GM18526 (cell line): ENCODE measurements around the gene MAGEB4.

Source experiments
- POLR2A ChIP-seq: IDR thresholded peaks from 3 replicates; pipeline ENCODE4 v1.6.1; 2011; ENCODE audit not compliant: insufficient read length; ENCODE audit errors: extremely low read depth

Gene MAGEB4

DNA sequence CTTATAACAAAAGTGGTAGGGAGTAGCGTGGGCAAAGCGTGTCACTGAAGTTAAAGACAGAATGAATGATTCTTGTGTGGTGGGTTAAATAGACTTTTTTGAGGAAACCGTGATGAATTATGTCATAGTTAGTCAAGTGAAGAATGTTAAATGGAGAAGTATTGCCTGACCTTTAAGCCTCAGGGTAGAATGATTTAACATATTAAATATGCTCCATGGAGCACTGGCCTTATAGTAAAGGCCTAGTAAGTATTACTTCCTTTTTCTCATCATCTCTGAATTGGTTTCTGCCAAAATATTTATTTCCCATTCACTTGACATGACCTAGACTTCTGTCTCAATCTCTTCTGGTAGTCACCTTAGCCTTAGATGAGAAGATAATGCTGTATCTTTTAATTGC lies 28.8 kb downstream of the MAGEB4 start:
- no peak for TF ChIP-seq POLR2A

DNA sequence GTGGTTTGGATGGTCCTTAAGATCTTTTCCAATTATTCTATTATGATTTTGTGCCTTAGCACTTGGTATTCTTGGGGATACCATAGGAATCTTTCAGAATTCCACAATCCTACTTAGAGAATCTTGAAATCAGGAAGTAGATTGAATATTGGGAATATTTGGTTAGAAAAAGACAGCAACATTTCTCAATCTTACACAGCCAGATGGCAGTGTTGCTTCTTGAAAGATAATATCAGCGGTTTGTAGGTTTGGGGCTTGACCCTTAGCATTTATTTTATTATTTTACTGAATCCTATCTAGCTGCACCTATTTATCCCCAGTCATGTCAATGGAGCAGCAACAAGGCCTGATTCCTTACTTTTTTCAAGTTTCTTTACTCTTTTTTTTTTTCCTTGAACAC lies 33.7 kb downstream of the MAGEB4 start:
- TF ChIP-seq POLR2A = no peak

DNA sequence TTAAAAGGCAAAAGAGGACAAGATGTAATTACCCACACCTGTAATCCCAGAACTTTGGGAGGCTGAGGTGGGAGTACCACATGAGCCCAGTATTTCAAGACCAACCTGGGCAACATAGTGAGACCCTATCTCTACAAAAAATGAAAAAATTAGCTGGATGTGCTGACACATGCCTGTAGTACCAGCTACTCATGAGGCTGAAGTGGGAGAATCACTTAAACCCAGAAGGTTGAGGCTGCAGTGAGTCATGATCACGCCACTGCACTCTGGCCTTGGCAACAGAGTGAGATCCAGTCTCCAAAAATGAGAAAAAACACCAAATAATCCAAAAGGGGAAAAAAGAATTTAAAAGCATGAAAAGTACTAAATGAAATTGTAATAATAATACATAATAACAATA lies 36.6 kb downstream of the MAGEB4 start:
- no peak for TF ChIP-seq POLR2A

DNA sequence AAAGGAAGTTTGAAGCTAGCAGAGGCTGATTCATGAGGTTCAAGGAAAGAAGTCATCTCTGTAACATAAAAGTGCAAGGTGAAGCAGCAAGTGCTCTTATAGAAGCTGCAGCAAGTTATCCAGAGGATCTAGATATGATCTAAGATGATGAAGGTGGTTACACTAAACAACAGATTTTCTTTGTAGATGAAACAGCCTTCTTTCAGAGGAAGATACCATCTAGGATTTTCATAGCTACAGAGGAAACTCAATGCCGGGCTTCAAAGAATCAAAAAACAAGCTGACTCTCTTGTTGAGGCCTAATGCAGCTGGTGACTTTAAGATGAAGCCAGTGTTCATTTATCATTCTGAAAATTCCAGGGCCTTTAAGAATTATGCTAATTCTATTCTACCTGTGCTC lies 38.6 kb downstream of the MAGEB4 start:
- TF ChIP-seq POLR2A = no peak

DNA sequence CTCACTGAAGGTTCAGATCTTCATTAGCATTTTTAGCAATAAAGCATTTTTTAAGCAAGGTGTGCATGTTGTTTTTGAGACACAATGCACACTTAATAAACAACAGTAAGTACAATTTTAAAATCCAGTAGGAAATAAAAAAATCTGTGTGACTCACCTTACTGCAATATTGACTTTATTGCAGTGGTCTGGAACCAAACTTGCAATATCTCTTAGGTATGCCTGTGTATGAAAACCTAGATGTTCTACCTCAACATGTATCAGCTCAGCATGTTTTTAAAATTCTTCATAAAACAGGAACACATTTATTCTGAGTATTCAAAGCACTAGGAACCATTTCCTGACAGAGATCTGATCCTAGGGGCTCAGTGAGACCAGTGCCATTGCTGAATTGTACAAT lies 40.7 kb downstream of the MAGEB4 start:
- TF ChIP-seq POLR2A = no peak

DNA sequence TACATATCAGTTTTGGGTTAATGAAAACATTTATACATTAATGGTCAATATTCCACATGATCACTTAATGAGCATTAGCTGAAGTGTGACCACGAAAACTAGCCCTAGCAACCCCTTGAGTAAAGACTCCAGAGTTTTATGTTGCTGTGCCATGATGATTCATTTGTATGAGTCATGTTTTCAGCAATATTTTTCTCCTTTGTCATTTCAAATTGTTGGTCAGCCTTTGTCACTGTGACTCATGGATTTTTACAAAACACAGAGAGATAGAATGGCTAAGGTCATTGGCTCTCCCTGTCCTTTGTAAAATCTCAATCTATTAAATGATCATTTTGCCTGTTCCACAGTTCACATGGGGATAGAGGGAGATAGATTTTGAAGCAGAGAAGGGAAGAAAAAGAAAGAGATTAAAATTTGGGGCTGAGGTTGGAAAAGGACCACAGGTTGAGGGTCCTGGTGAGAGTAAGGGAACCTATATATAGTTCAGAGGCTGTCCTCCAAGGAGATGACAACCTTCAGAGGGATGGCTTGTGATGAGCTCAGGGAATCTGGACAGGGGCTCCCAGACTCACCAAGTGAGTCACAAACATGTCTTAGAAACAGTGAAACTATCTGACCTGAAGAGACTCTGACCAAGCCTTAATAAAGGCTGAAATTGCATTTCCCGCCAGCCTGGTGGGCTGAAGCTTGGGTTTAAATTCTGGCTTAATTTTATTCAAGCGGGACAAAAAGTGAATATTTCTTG lies 41.8 kb downstream of the MAGEB4 start:
- TF ChIP-seq POLR2A = no peak
